A549 (cell line): ENCODE results near the gene ACAP1. TPM values are rescaled to one million over a fixed set of nuclear protein-coding genes. Genes with fewer than 3 reads are reported as not detected.
"Not testable (repeated sequence)": the region's sequence is repeated elsewhere in the genome, so short reads cannot be mapped to it uniquely, and the experiment has no call there.

ENCODE experiments used
- ATAC-seq, 2 experiments: fragments of 200-7000 bp in 1 of 2; fragments of >200 bp in 1 of 2; cut with Nextera tagmentation in 1 of 2; cut with Tn5 transposase in 1 of 2; 3 replicates each; pipeline versions ENCODE4 v1.8.0 to v1.9.1; 2018 to 2020; ENCODE audit warnings: mild to moderate bottlenecking in 1 of 2, moderate library complexity in 1 of 2
- CTCF ChIA-PET: fragments of 300-600 bp; sonication (Branson Sonifier 250); formaldehyde crosslinking; extraction: SDS; loops from one replicate; lab custom pipeline; 2021; ENCODE audit warnings: antibody characterized with exemption, inconsistent platforms; lab: Yijun Ruan, JAX
- POLR2A ChIA-PET: fragments of 350-600 bp; formaldehyde crosslinking; extraction: SDS; loops from one replicate; lab custom pipeline; 2021; ENCODE audit warnings: antibody characterized with exemption, inconsistent platforms; lab: Yijun Ruan, JAX
- DNase-seq, 2 experiments: peaks; one replicate each; pipeline versions ENCODE4 v3.0.0 to v3.0.0-alpha.2; 2011 to 2016; ENCODE audit warnings: low read depth in 1 of 2, low spot score in 1 of 2
- FAIRE-seq: peaks from 2 replicates; lab custom pipeline; 2011; peaks lifted over from hg19 to GRCh38; lab: Jason Lieb, UNC
- H3K27ac ChIP-seq, 2 experiments: fragments of >200 bp; sonication (Bioruptor Twin); formaldehyde crosslinking; 3 replicates each; pipeline ENCODE4 v1.5.1; 2016 to 2017
- H3K4me1 ChIP-seq: fragments of >200 bp; sonication (Bioruptor Twin); formaldehyde crosslinking; 3 replicates; pipeline ENCODE4 v1.6.1; 2016
- H3K4me2 ChIP-seq: fragments of >200 bp; sonication (Bioruptor Twin); formaldehyde crosslinking; 3 replicates; pipeline ENCODE4 v1.6.1; 2016
- H3K4me3 ChIP-seq: fragments of >200 bp; sonication (Bioruptor Twin); formaldehyde crosslinking; 3 replicates; pipeline ENCODE4 v1.5.1; 2016
- H3K9me3 ChIP-seq: fragments of >200 bp; sonication (Bioruptor Twin); formaldehyde crosslinking; 3 replicates; pipeline ENCODE4 v1.6.1; 2016
- ATOH8 ChIP-seq: fragments of 250-450 bp; sonication (Bioruptor Pico); IDR thresholded peaks from 2 replicates; pipeline ENCODE4 v1.5.0; 2020; ENCODE audit warnings: low read depth, mild to moderate bottlenecking, moderate library complexity
- CHD4 ChIP-seq: fragments of 200-600 bp; sonication (generic); IDR thresholded peaks from 2 replicates; pipeline ENCODE4 v1.6.1; 2016; ENCODE audit warnings: antibody characterized with exemption, mild to moderate bottlenecking, borderline replicate concordance
- CTCF ChIP-seq: fragments of >200 bp; sonication (Bioruptor Twin); formaldehyde crosslinking; IDR thresholded peaks from 3 replicates; pipeline ENCODE4 v1.5.1; 2016
- ELK1 ChIP-seq: fragments of 150-350 bp; IDR thresholded peaks from 2 replicates; pipeline ENCODE4 v1.6.1; 2014; ENCODE audit warnings: low read depth, mild to moderate bottlenecking, low read length
- EP300 ChIP-seq, 2 experiments: fragments of >200 bp; sonication (Bioruptor Twin); formaldehyde crosslinking; IDR thresholded peaks; 2 replicates in 1 of 2; 3 replicates in 1 of 2; pipeline ENCODE4 v1.6.1; 2016 to 2017
- FOSB ChIP-seq: fragments of 250-450 bp; sonication (Bioruptor Pico); IDR thresholded peaks from 2 replicates; pipeline ENCODE4 v1.5.0; 2020; ENCODE audit warnings: mild to moderate bottlenecking, moderate library complexity
- FOSL2 ChIP-seq, 2 experiments: fragments of 450-650 bp in 1 of 2; fragments of >200 bp in 1 of 2; sonication (Bioruptor Twin) in 1 of 2; formaldehyde crosslinking; IDR thresholded peaks; 2 replicates each; pipeline versions ENCODE4 v1.5.0 to v1.6.1; 2016 to 2020; ENCODE audit warnings: mild to moderate bottlenecking in 1 of 2, moderate library complexity in 1 of 2
- GATA3 ChIP-seq: IDR thresholded peaks from 2 replicates; pipeline ENCODE4 v1.6.1; 2012; ENCODE audit warnings: borderline replicate concordance
- HEYL ChIP-seq: fragments of 250-450 bp; sonication (Bioruptor Pico); IDR thresholded peaks from 2 replicates; pipeline ENCODE4 v1.8.0; 2021; ENCODE audit warnings: mild to moderate bottlenecking, moderate library complexity
- HOXA7 ChIP-seq: fragments of 250-450 bp; sonication (Bioruptor Pico); IDR thresholded peaks from 2 replicates; pipeline ENCODE4 v1.5.0; 2020; ENCODE audit warnings: mild to moderate bottlenecking, moderate library complexity
- JUN ChIP-seq, 2 experiments: fragments of >200 bp; sonication (Bioruptor Twin); formaldehyde crosslinking; IDR thresholded peaks; 2 replicates in 1 of 2; 3 replicates in 1 of 2; pipeline ENCODE4 v1.6.1; 2016 to 2017
- KDM1A ChIP-seq: fragments of 200-600 bp; sonication (generic); IDR thresholded peaks from 2 replicates; pipeline ENCODE4 v1.6.1; 2016; ENCODE audit warnings: low read depth, mild to moderate bottlenecking
- KDM5A ChIP-seq: fragments of 200-600 bp; sonication (generic); IDR thresholded peaks from 2 replicates; pipeline ENCODE4 v1.6.1; 2016; ENCODE audit warnings: antibody characterized with exemption, mild to moderate bottlenecking
- MAFK ChIP-seq: fragments of 450-650 bp; IDR thresholded peaks from 2 replicates; pipeline ENCODE4 v1.6.1; 2014; ENCODE audit not compliant: partially characterized antibody
- MAZ ChIP-seq: fragments of 150-350 bp; IDR thresholded peaks from 2 replicates; pipeline ENCODE4 v1.6.1; 2014; ENCODE audit warnings: antibody characterized with exemption, low read depth, low read length, borderline replicate concordance
- MYC ChIP-seq: IDR thresholded peaks from 2 replicates; pipeline ENCODE4 v1.6.1; 2012; ENCODE audit warnings: mild to moderate bottlenecking, inconsistent platforms, low read length, improper control_type of control experiment, borderline replicate concordance
- NFE2L2 ChIP-seq: fragments of 150-350 bp; conservative IDR thresholded peaks from 2 replicates; pipeline ENCODE4 v1.6.1; 2014; ENCODE audit warnings: low read length
- NR3C1 ChIP-seq: fragments of >200 bp; sonication (Bioruptor Twin); formaldehyde crosslinking; IDR thresholded peaks from 3 replicates; pipeline ENCODE4 v1.6.1; 2017
- PBX3 ChIP-seq: IDR thresholded peaks from 2 replicates; pipeline ENCODE4 v1.6.1; 2012
- SMC3 ChIP-seq: fragments of >200 bp; sonication (Bioruptor Twin); formaldehyde crosslinking; IDR thresholded peaks from 3 replicates; pipeline ENCODE4 v1.6.1; 2018; ENCODE audit warnings: inconsistent platforms
- TFCP2L1 ChIP-seq: fragments of 250-450 bp; sonication (Bioruptor Pico); IDR thresholded peaks from 2 replicates; pipeline ENCODE4 v1.5.0; 2021; ENCODE audit warnings: mild to moderate bottlenecking
- ZC3H11A ChIP-seq: fragments of 450-650 bp; IDR thresholded peaks from 2 replicates; pipeline ENCODE4 v1.6.1; 2014; ENCODE audit warnings: antibody characterized with exemption, mild to moderate bottlenecking
- ZNF302 ChIP-seq: fragments of 250-450 bp; sonication (Bioruptor Pico); IDR thresholded peaks from 2 replicates; pipeline ENCODE4 v1.9.0; 2021; ENCODE audit warnings: inconsistent platforms, mild to moderate bottlenecking, moderate library complexity
- WGBS: methylation state at CpG from one replicate; pipeline ENCODE4 v1.1.6; 2017; ENCODE audit errors: missing lambda C conversion rate; 5-methylcytosine and 5-hydroxymethylcytosine counted together
- polyA plus RNA-seq, 4 experiments: library from polyadenylated mRNA; depleted of rRNA in 3 of 4; stranded (reverse); fragments of >200 nt; fragmentation: RNase III in 1 of 4; extraction: RNeasy Plus Mini Kit Qiagen cat#74134 plus additional on column Dnase treatment in 1 of 4; gene quantifications; 2 replicates in 3 of 4; 3 replicates in 1 of 4; pipeline ENCODE4 v1.2.3, GENCODE V29; 2011 to 2017

ACAP1 gene
- polyA plus RNA-seq, 2 of the 4 experiments (the other 2 are of a cell fraction) = 0.41 to 1.3 TPM

- Histone ChIP-seq H3K4me2 (no peak overlapping the region), H3K9me3 (no peaks in the 10 kb centered on the region), H3K4me3 (no peak overlapping the region), H3K4me1 (peaks cover 7% of the 10 kb centered on the region; the same call in 2 of the 3 replicates), H3K27ac (no peak overlapping the region)
- 56% methylated on average over 6 of the region's 6 CpGs for WGBS
- peak; percentile 45 to 69; a peak in 4 of 6 replicates for ATAC-seq
- no peak for FAIRE-seq
- CTCF ChIA-PET = interaction anchor here (0.8 to 3.6 kb wide), 4 partner anchors 10 to 197 kb away, joined by 3 to 19 read pairs (median 18); partner anchors contain the start of gene KCTD11
- peak in 1 of 2 experiments; percentile 52 for DNase-seq
- POLR2A ChIA-PET = no interaction called here
- TF ChIP-seq TFCP2L1 (CRISPR knock-in tag) (no peak), NR3C1 (no peak), FOSL2 (IDR thresholded peaks at IDR 0.05) (no peak), FOSL2 (CRISPR knock-in tag; IDR thresholded peaks at IDR 0.05) (peak; percentile 41; the same call in 1 of the 2 replicates), GATA3 (no peak)
Measured at GRCh38 chr17:7363311-7363710, 27.0 kb downstream of the ACAP1 start.

- CTCF ChIA-PET = interaction anchor here (12.6 kb wide), 1 partner anchor 11 kb away, joined by 154 read pairs; the partner anchor contains the start of genes KCTD11 and TMEM95
- WGBS = 79% methylated on average over 7 of the region's 7 CpGs
Measured at GRCh38 chr17:7365963-7366362, 29.6 kb downstream of the ACAP1 start.

GRCh38 chr17:7367083-7367482 lies 30.8 kb downstream of the ACAP1 start:
- ATAC-seq = no peak
- H3K4me2 ChIP-seq = no peak overlapping the region
- CTCF ChIA-PET = interaction anchor here (0.9 to 12.6 kb wide), 2 partner anchors 12 to 180 kb away, joined by 3 to 154 read pairs; partner anchors contain the start of genes KCTD11 and TMEM95
- 81% methylated on average over 8 of the region's 8 CpGs for WGBS
- peaks cover 7% of the 10 kb centered on the region; the same call in 2 of the 3 replicates for H3K4me1 ChIP-seq
- H3K4me3 ChIP-seq = no peak overlapping the region
- no peak overlapping the region for H3K27ac ChIP-seq
- H3K9me3 ChIP-seq = no peaks in the 10 kb centered on the region
- FAIRE-seq = no peak
- no peak for DNase-seq
- POLR2A ChIA-PET = no interaction called here
- TF ChIP-seq ATOH8 (CRISPR knock-in tag) (no peak), JUN (IDR thresholded peaks at IDR 0.05) (no peak), NFE2L2 (no peak), ZC3H11A (no peak), MAZ (no peak)

More at GRCh38 chr17:7365963-7366362, 29.6 kb downstream of the ACAP1 start:
- ATAC-seq, H3K4me2 ChIP-seq, H3K9me3 ChIP-seq, POLR2A ChIA-PET, DNase-seq, H3K4me3 ChIP-seq, H3K27ac ChIP-seq, H3K4me1 ChIP-seq: not testable (repeated sequence)
- peak; percentile 85 for FAIRE-seq

- ChIA-PET POLR2A (no interaction called here), CTCF (interaction anchor here (0.6 to 12.6 kb wide), 7 partner anchors 9 to 192 kb away, joined by 3 to 154 read pairs (median 7); partner anchors contain the start of genes KCTD11 and TMEM95)
- FAIRE-seq = no peak
- WGBS = 77% methylated on average over 13 of the region's 13 CpGs
- no peak overlapping the region for H3K4me2 ChIP-seq
- ATAC-seq = no peak
- H3K4me1 ChIP-seq = peaks cover 5% of the 10 kb centered on the region; the same call in 2 of the 3 replicates
- DNase-seq = no peak
- H3K4me3 ChIP-seq = no peak overlapping the region
- H3K9me3 ChIP-seq = no peaks in the 10 kb centered on the region
- no peak overlapping the region for H3K27ac ChIP-seq
- TF ChIP-seq JUN (IDR thresholded peaks at IDR 0.05) (no peak), MYC (no peak), EP300 (IDR thresholded peaks at IDR 0.05) (no peak), CHD4 (no peak), GATA3 (no peak), MAFK (no peak), FOSB (no peak), ELK1 (no peak), FOSL2 (IDR thresholded peaks at IDR 0.05) (no peak), FOSL2 (CRISPR knock-in tag; IDR thresholded peaks at IDR 0.05) (no peak), PBX3 (no peak), HEYL (CRISPR knock-in tag) (no peak), HOXA7 (CRISPR knock-in tag) (no peak), KDM5A (no peak), KDM1A (no peak), ZNF302 (no peak), SMC3 (no peak), CTCF (no peak)
Measured at GRCh38 chr17:7367918-7368598, 31.7 kb downstream of the ACAP1 start.
